ENCODE results near the gene MBNL3.

Gene MBNL3

DNA sequence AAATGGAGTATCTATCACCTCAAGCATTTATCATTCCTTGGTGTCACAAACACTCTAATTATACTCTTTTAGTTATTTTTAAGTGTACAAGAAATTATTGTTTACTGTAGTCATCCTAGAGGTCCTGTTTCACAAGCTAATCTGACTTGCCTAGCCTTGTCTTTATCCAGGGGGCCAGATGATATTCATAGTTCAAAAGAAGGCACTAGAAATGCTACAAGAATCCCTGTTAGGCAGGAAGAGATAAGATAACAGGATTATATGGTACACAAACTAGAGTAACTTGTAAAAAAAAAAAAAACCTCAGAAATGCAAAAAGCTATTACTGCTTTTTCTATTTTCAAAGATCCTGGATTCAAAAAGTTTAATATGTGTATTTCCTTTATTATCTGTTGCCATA, 95.8 kb downstream of the MBNL3 start:
- H3K4me3 ChIP-seq (ENCODE audit: low read depth, low read length), result no peak overlapping the region
- H3K9ac ChIP-seq (ENCODE audit: low read depth, low read length), result no peak overlapping the region
- H3K9me3 ChIP-seq (ENCODE audit: control insufficient read depth, insufficient read depth, low read length), result no peaks in the 10 kb centered on the region
- H3K36me3 ChIP-seq (ENCODE audit: control insufficient read depth, insufficient read depth, low read length), result no peaks in the 10 kb centered on the region
- no peaks in the 10 kb centered on the region for H3K4me1 ChIP-seq (ENCODE audit: control insufficient read depth, insufficient read depth, low read length)
- no peaks in the 10 kb centered on the region for H3K27me3 ChIP-seq (ENCODE audit: control insufficient read depth, insufficient read depth, low read length)

- no peaks in the 10 kb centered on the region for H3K36me3 ChIP-seq (ENCODE audit: control insufficient read depth, insufficient read depth, low read length)
- H3K9ac ChIP-seq (ENCODE audit: low read depth, low read length), result no peak overlapping the region
- no peaks in the 10 kb centered on the region for H3K4me1 ChIP-seq (ENCODE audit: control insufficient read depth, insufficient read depth, low read length)
- H3K9me3 ChIP-seq (ENCODE audit: control insufficient read depth, insufficient read depth, low read length), result no peaks in the 10 kb centered on the region
- no peaks in the 10 kb centered on the region for H3K27me3 ChIP-seq (ENCODE audit: control insufficient read depth, insufficient read depth, low read length)
- H3K4me3 ChIP-seq (ENCODE audit: low read depth, low read length), result no peak overlapping the region
Measured at GRCh38 chrX:132390792-132391191, 98.0 kb downstream of the MBNL3 start.

GRCh38 chrX:132389480-132389879, 99.4 kb downstream of the MBNL3 start:
- Histone ChIP-seq H3K4me3 (ENCODE audit: low read depth, low read length) (no peak overlapping the region), H3K4me1 (ENCODE audit: control insufficient read depth, insufficient read depth, low read length) (no peaks in the 10 kb centered on the region), H3K27me3 (ENCODE audit: control insufficient read depth, insufficient read depth, low read length) (no peaks in the 10 kb centered on the region), H3K36me3 (ENCODE audit: control insufficient read depth, insufficient read depth, low read length) (no peaks in the 10 kb centered on the region), H3K9ac (ENCODE audit: low read depth, low read length) (no peak overlapping the region), H3K9me3 (ENCODE audit: control insufficient read depth, insufficient read depth, low read length) (no peaks in the 10 kb centered on the region)

GRCh38 chrX:132388371-132388770, 100.5 kb downstream of the MBNL3 start:
- no peaks in the 10 kb centered on the region for H3K27me3 ChIP-seq (ENCODE audit: control insufficient read depth, insufficient read depth, low read length)
- H3K36me3 ChIP-seq (ENCODE audit: control insufficient read depth, insufficient read depth, low read length), result no peaks in the 10 kb centered on the region
- H3K9me3 ChIP-seq (ENCODE audit: control insufficient read depth, insufficient read depth, low read length), result no peaks in the 10 kb centered on the region
- no peaks in the 10 kb centered on the region for H3K4me1 ChIP-seq (ENCODE audit: control insufficient read depth, insufficient read depth, low read length)
- H3K9ac ChIP-seq (ENCODE audit: low read depth, low read length), result no peak overlapping the region
- no peak overlapping the region for H3K4me3 ChIP-seq (ENCODE audit: low read depth, low read length)

DNA sequence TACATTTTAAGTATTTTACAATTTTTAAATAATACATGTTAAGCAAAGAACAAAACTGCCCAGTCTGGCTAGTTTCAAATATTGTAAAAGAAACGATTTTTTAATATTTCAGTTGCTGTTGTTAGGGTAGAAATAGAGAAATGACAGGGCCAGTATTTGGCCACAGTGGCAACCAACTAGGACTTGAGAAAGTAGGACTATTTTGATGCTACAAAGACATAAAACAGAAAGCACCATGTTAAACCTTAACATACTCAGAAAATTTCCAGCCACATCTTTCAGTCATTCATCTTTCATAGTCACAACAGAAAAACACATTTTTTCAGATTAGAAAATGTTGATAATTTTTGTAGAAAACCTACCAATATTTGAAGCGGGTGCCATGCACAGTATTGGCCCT, 104.5 kb downstream of the MBNL3 start:
- Histone ChIP-seq H3K4me1 (ENCODE audit: control insufficient read depth, insufficient read depth, low read length) (no peaks in the 10 kb centered on the region), H3K4me3 (ENCODE audit: low read depth, low read length) (no peak overlapping the region), H3K27me3 (ENCODE audit: control insufficient read depth, insufficient read depth, low read length) (no peaks in the 10 kb centered on the region), H3K9me3 (ENCODE audit: control insufficient read depth, insufficient read depth, low read length) (no peaks in the 10 kb centered on the region), H3K36me3 (ENCODE audit: control insufficient read depth, insufficient read depth, low read length) (no peaks in the 10 kb centered on the region), H3K9ac (ENCODE audit: low read depth, low read length) (no peak overlapping the region)

DNA sequence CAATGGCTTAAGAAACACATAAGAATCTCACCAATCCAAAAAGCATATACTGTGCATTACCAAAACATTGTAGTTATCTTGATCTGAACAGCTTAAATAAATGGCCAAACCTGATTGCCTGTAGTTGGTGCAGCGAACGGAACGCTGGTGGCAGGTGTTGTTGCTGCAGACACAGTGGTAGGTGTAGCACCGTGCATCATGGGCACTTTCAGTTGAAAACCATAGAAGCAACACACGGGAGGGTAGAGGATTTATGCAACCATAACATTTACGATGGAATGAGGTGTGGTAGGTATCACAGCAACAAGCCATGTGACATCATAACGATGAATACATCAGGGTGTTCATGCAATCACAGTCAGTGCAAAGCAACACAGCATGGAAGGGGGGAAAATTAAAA, 106.8 kb downstream of the MBNL3 start:
- Histone ChIP-seq H3K4me1 (ENCODE audit: control insufficient read depth, insufficient read depth, low read length) (peaks cover 6% of the 10 kb centered on the region), H3K27me3 (ENCODE audit: control insufficient read depth, insufficient read depth, low read length) (no peaks in the 10 kb centered on the region), H3K4me3 (ENCODE audit: low read depth, low read length) (no peak overlapping the region), H3K36me3 (ENCODE audit: control insufficient read depth, insufficient read depth, low read length) (no peaks in the 10 kb centered on the region), H3K9me3 (ENCODE audit: control insufficient read depth, insufficient read depth, low read length) (no peaks in the 10 kb centered on the region), H3K9ac (ENCODE audit: low read depth, low read length) (no peak overlapping the region)

DNA sequence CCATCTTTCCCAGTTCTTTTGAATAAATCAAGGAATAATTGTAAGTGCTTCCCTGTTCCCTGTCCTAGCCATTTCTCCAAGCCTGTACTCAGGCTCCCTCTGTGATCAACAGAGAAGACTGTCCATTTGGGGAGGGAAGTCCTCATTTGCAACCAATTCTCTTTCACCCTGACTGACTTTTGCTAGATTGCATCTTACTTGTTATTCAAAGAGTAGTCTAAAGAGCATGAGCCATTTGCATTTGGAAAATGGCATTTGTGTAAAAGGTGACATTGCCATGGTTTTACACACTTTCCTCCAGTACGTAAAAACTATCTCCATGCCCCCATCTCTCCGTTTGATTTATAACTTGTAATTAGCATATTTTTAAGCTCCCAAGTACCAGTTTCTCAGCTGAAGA, 110.6 kb downstream of the MBNL3 start:
- Histone ChIP-seq H3K36me3 (ENCODE audit: control insufficient read depth, insufficient read depth, low read length) (no peaks in the 10 kb centered on the region), H3K27me3 (ENCODE audit: control insufficient read depth, insufficient read depth, low read length) (no peaks in the 10 kb centered on the region), H3K4me3 (ENCODE audit: low read depth, low read length) (no peak overlapping the region), H3K9me3 (ENCODE audit: control insufficient read depth, insufficient read depth, low read length) (no peaks in the 10 kb centered on the region), H3K4me1 (ENCODE audit: control insufficient read depth, insufficient read depth, low read length) (peaks cover 6% of the 10 kb centered on the region), H3K9ac (ENCODE audit: low read depth, low read length) (no peak overlapping the region)

- Histone ChIP-seq H3K36me3 (ENCODE audit: control insufficient read depth, insufficient read depth, low read length) (no peaks in the 10 kb centered on the region), H3K9me3 (ENCODE audit: control insufficient read depth, insufficient read depth, low read length) (no peaks in the 10 kb centered on the region), H3K4me3 (ENCODE audit: low read depth, low read length) (no peak overlapping the region), H3K4me1 (ENCODE audit: control insufficient read depth, insufficient read depth, low read length) (peaks cover 6% of the 10 kb centered on the region), H3K9ac (ENCODE audit: low read depth, low read length) (no peak overlapping the region), H3K27me3 (ENCODE audit: control insufficient read depth, insufficient read depth, low read length) (peaks cover 5% of the 10 kb centered on the region)
Measured at GRCh38 chrX:132375941-132376340, 112.9 kb downstream of the MBNL3 start.

DNA sequence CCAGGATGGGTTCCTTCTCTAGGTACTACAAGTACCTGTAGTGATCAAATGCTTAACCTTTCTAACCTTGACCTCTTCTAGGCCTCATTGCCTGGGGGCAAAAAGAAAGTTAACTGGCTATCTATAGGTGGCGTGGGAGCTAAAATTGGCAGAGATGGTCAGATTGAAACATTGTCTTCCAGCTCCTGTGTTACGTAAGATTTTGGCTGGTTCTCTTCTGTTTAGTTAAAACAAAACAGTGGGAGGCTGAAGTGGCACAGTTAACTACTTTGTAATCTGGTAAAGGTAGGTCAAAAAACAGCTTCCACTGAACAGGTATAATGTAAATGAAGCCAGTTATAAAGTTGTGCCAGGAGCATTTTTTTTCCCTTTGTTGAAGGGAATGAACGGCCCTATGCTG, 115.2 kb downstream of the MBNL3 start:
- H3K4me1 ChIP-seq (ENCODE audit: control insufficient read depth, insufficient read depth, low read length), result peaks cover 6% of the 10 kb centered on the region

DNA sequence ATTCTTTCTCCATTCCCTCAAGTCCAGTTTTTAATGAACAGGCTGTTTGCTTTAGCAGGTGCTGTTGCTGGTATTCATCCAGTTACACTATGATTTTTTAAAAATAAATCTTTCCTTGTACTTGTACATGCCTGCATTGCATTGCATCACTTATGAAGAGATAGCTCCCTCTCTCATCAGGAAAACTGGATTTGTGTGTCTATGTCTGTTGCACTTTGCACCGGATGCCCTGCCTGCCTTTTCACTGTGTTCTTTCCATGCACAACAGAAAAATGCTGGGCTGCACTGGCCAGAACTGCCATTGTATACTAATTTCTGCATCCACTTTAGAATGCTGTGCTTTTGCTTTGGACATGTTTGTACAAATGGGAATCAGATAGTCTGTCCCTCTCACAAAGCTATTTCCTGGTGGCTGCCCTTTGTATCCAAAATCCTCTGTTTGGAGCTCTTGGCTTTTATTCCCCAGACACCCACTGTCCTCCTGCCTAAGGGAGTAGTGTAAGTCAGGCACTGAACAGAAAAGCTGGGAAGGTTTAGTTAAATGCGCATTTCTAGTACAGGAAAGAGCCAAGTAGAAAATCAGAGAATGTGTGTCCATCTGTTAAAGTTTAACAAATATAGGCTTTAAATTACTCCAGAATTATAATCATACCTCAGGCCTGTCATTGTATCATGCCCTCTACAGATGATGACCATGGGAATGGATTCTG, 119.1 kb downstream of the MBNL3 start:
- Histone ChIP-seq H3K27me3 (ENCODE audit: control insufficient read depth, insufficient read depth, low read length) (peaks cover 61% of the 10 kb centered on the region), H3K9ac (ENCODE audit: low read depth, low read length) (no peak overlapping the region), H3K36me3 (ENCODE audit: control insufficient read depth, insufficient read depth, low read length) (no peaks in the 10 kb centered on the region), H3K4me3 (ENCODE audit: low read depth, low read length) (no peak overlapping the region), H3K9me3 (ENCODE audit: control insufficient read depth, insufficient read depth, low read length) (no peaks in the 10 kb centered on the region), H3K4me1 (ENCODE audit: control insufficient read depth, insufficient read depth, low read length) (peaks cover 15% of the 10 kb centered on the region)

More for the DNA sequence above, 115.2 kb downstream of the MBNL3 start:
- Histone ChIP-seq H3K9me3 (ENCODE audit: control insufficient read depth, insufficient read depth, low read length) (no peaks in the 10 kb centered on the region), H3K36me3 (ENCODE audit: control insufficient read depth, insufficient read depth, low read length) (no peaks in the 10 kb centered on the region), H3K9ac (ENCODE audit: low read depth, low read length) (no peak overlapping the region), H3K27me3 (ENCODE audit: control insufficient read depth, insufficient read depth, low read length) (peaks cover 28% of the 10 kb centered on the region), H3K4me3 (ENCODE audit: low read depth, low read length) (no peak overlapping the region)

GRCh38 chrX:132367984-132368383, 120.9 kb downstream of the MBNL3 start:
- Histone ChIP-seq H3K27me3 (ENCODE audit: control insufficient read depth, insufficient read depth, low read length) (peaks cover 77% of the 10 kb centered on the region), H3K9ac (ENCODE audit: low read depth, low read length) (no peak overlapping the region), H3K36me3 (ENCODE audit: control insufficient read depth, insufficient read depth, low read length) (no peaks in the 10 kb centered on the region), H3K4me1 (ENCODE audit: control insufficient read depth, insufficient read depth, low read length) (peaks cover 25% of the 10 kb centered on the region), H3K4me3 (ENCODE audit: low read depth, low read length) (no peak overlapping the region), H3K9me3 (ENCODE audit: control insufficient read depth, insufficient read depth, low read length) (no peaks in the 10 kb centered on the region)

- peaks cover 25% of the 10 kb centered on the region for H3K4me1 ChIP-seq (ENCODE audit: control insufficient read depth, insufficient read depth, low read length)
- no peaks in the 10 kb centered on the region for H3K9me3 ChIP-seq (ENCODE audit: control insufficient read depth, insufficient read depth, low read length)
- H3K36me3 ChIP-seq (ENCODE audit: control insufficient read depth, insufficient read depth, low read length), result no peaks in the 10 kb centered on the region
- H3K27me3 ChIP-seq (ENCODE audit: control insufficient read depth, insufficient read depth, low read length), result peaks cover 83% of the 10 kb centered on the region
- no peak overlapping the region for H3K4me3 ChIP-seq (ENCODE audit: low read depth, low read length)
- H3K9ac ChIP-seq (ENCODE audit: low read depth, low read length), result no peak overlapping the region
Measured at GRCh38 chrX:132367314-132367713, 121.5 kb downstream of the MBNL3 start.
